ENCODE measurements around the gene ABHD16A.

ABHD16A gene

GRCh38 chr6:31730631-31731086 lies 27.5 kb upstream of the ABHD16A start:
- DNase-seq: no peak

GRCh38 chr6:31729979-31730630 lies 27.0 kb upstream of the ABHD16A start:
- DNase-seq: peak; percentile 76

- peak; percentile 83 for DNase-seq
Observed at GRCh38 chr6:31729515-31729978, 26.4 kb upstream of the ABHD16A start.

- no peak for DNase-seq
Observed at GRCh38 chr6:31728767-31729514, 25.8 kb upstream of the ABHD16A start, which contains the start of gene DDAH2. Gene DDAH2, minus strand, starts transcription at chr6:31729299. Its CDS starts 138 bp downstream, at chr6:31729161.

GRCh38 chr6:31727717-31728671 lies 24.9 kb upstream of the ABHD16A start:
- DNase-seq: no peak

- peak; percentile 79 for DNase-seq
Observed at GRCh38 chr6:31727034-31727716, 24.1 kb upstream of the ABHD16A start.

GRCh38 chr6:31725502-31726350 lies 22.6 kb upstream of the ABHD16A start:
- DNase-seq: no peak

DNA sequence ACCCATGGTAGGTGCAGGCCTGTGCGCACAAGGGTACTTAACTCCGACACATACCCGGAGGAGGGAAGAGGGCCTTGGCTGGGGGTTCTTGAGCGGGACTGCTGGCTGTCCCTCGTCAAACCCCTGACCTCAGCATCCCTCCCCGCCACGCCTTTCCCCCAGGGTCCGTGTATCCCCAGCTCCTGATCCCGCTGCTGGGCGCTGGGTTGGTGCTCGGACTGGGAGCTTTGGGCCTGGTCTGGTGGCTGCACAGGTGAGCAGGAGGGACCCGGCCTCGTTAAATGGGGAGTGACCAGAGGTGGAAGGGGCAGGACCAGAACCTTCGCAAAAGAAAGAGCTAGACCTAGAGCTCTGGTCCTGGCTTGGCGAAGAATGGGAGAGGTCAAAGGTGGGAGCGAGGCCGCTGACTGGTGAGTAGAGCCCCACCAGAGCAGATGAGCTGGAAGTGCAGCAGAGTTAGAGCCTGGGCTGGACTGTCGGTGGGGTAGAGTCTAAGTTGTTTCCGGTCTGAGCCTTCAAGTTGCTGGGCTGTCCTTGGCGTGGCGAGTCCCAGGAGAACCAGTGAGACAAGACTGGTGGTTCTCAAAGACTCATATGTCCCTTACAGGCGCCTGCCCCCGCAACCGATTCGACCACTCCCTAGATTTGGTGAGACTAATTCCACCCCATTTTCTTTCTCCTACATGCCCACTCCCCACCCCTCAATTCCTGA lies 21.0 kb upstream of the ABHD16A start:
- DNase-seq: no peak

DNA sequence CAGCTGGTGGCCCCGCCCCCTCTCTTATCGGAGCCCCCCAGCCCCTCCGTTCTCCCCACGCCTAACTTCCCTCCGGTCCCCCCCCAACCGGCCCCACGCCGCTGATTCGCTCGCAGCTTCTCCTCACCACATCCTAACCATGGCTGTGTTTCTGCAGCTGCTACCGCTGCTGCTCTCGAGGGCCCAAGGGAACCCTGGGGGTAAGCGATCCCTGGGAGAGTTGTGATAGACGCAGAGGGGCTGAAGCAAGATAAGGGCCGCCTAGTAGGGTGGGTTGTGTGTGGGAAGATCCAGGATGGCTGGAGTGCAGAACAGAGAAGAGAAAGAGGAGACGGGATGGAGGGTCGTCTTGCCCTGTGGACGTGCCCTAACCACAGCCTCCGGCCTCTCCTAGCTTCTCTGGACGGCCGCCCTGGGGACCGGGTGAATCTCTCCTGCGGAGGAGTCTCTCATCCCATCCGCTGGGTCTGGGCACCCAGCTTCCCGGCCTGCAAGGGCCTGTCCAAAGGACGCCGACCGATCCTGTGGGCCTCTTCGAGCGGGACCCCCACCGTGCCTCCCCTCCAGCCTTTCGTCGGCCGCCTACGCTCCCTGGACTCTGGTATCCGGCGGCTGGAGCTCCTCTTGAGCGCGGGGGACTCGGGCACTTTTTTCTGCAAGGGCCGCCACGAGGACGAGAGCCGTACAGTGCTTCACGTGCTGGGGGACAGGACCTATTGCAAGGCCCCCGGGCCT lies 20.3 kb upstream of the ABHD16A start, which contains the start of gene MPIG6B:
MPIG6B (plus strand) TSS at position 129 of the 735 bp plus-strand sequence; CDS start at position 140, 11 bp downstream.
- DNase-seq: no peak

- DNase-seq: no peak
Observed at GRCh38 chr6:31722173-31722572, 19.0 kb upstream of the ABHD16A start.

- no peak for DNase-seq
Observed at GRCh38 chr6:31721351-31722020, 18.4 kb upstream of the ABHD16A start, which contains the start of gene LY6G6C. Gene LY6G6C, minus strand, starts transcription at chr6:31721746. Its CDS starts 67 bp downstream, at chr6:31721679.

DNA sequence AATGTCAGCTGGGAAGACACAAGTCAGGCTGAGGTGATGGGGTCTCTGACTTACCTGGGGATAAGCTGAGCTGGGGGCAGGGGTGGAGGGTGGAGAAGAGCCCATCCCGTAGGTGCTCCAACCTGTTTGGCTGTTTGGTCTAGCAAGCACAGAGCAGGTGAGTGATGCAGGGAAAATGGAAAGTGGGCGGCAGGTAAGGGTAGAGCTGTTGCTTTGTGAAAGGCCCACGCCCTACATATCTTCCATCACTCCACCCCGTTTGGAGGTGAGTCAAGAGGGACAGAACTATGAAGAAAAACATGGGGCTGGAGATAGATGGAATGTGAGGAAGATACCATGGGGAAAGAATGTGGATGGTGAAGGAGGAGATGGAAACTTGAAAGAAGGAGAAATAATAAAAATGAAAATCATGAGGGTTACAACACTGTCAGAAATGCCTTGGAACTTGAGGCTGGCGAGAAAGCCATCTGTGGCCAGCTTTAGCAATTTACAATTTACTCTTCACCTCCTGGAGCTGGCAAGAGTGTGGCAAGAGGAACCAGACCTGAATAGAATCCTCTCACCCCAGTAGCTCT lies 17.2 kb upstream of the ABHD16A start:
- no peak for DNase-seq

DNA sequence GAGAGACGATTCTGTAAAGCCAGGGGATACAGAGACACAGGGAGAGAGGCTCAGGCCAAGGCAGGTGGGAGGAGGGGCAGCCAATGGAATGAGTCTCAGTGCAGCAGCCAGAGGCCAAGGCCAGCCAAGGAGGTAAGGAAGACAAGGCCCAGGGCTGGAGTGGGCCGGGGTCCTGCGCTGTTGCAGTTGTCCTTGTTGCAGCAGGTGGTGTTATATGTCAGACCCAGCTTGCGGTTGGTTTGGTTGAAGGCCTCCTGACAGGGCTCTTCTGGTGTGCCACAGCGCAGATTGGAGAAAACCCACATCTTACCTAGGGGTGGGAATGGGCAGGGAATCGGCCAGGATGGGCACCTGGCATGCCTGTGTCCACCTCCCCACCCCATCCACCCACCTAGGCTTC lies 15.9 kb upstream of the ABHD16A start:
- no peak for DNase-seq

GRCh38 chr6:31718265-31718664 lies 15.1 kb upstream of the ABHD16A start:
- no peak for DNase-seq

- DNase-seq: no peak
Observed at GRCh38 chr6:31717499-31718222, 14.5 kb upstream of the ABHD16A start.

GRCh38 chr6:31715022-31715958 lies 12.2 kb upstream of the ABHD16A start, which contains the start of gene LY6G6D:
Gene LY6G6D, plus strand, starts transcription at chr6:31715348. Its CDS starts 8 bp downstream, at chr6:31715356.
- DNase-seq: no peak
